ENCODE measurements around the gene RUVBL2.
A peak's percentile ranks its signal among the peaks of the same experiment; 100 is the strongest.

RUVBL2 gene

DNA sequence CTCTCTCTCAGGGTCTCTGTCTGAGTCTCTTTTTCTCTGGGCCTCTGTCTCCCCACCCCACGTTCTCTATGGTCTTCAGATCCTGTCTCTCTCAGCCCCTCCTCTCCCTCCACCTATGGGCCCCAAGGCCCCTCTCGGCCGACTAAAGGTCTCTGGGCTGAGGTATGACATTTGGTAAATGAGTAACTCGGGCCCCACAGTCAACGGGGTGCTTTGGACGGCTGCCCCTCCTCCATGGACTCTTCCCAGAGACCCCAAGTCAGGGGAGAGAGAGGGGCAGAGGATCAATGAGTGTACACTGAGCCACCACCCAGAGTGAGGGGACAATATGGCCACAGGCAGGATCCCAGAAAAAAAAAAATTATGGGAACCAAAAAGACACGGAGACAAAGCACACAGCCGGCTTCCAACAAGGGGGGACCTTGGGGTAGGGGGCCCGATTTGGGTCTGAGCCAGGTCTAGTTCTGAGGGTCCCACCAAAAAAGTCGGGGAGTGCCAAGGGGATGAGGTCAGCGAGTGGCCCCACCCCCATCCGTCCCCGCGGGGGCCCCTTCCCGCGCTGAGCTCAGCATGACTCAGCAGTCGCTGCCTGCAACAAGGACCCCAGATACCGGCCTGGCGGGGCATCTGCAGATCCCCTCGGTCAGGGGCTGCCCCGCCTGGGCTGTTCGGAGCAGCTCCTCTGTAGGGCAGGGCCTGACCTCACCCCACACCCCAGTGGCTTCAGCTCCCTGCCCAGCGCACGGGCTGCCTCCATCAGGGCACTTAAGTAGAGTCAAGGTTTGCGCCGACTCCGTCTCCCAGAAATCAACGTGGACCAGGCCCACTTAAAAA is 30.1 kb upstream of the RUVBL2 start:
- peak in 53 of 56 donors; percentile 16 to 94 (median 59) for DNase-seq

DNA sequence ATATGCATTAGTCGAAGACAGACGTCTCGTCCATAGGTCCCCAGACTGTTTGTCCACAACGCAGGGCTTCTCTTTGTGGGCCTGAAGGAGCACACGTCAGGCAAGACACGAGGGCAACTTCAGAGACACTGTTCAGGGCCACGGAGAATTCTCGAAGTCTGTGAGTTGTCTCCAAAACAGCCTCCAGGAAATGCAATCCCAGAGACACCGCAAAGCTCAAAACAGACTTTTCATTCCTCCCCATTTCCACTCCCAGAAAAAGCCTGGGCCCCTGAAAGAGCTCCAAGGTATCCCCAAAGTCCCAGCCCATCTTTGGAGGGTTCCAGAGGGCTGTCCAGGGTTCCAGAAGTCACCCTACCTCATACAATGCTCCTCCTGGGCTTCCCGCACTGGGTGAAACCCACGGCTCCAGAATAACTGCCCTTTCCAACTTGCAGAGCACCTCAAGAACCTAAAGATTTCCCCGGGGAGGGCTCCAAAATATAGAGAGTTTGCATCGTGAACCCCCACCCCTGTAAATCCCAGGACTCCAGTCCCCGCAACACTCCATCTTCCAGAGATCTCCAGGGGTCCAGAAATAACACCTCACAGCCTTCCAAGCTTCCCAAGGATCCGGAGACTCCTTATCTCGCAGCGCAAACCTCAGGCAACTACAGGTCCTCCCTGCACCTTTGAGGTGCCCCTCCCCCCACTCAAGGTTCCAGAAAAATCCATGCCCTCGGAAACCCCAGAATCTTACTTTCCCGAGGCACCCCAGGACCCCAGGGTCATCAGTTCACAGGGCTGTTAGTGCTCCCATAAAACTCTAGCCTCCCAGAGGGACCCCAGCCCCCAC is 29.3 kb upstream of the RUVBL2 start:
- peak in 20 of 56 donors; percentile 25 to 87 (median 46) for DNase-seq

DNA sequence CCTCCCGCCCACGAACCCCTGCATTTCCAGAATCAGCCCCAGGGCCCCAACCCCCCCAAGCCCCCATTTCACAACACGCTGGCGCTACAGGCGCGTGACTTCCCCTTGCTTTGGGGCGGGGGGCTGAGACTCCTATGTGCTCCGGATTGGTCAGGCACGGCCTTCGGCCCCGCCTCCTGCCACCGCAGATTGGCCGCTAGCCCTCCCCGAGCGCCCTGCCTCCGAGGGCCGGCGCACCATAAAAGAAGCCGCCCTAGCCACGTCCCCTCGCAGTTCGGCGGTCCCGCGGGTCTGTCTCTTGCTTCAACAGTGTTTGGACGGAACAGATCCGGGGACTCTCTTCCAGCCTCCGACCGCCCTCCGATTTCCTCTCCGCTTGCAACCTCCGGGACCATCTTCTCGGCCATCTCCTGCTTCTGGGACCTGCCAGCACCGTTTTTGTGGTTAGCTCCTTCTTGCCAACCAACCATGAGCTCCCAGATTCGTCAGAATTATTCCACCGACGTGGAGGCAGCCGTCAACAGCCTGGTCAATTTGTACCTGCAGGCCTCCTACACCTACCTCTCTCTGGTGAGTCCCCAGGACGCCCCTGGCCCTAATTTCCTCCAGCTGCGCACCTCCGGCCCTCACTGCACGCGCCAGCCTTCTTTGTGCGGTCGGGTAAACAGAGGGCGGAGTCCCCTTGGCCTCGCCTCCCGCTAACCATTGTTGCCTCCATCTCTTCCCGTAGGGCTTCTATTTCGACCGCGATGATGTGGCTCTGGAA is 28.5 kb upstream of the RUVBL2 start, which contains the start of gene FTL:
Gene FTL (plus strand): TSS at position 270 of the 766 bp plus-strand sequence. CDS start 199 bp downstream, at position 469.
- DNase-seq: peak; percentile 77 to 99 (median 96)

DNA sequence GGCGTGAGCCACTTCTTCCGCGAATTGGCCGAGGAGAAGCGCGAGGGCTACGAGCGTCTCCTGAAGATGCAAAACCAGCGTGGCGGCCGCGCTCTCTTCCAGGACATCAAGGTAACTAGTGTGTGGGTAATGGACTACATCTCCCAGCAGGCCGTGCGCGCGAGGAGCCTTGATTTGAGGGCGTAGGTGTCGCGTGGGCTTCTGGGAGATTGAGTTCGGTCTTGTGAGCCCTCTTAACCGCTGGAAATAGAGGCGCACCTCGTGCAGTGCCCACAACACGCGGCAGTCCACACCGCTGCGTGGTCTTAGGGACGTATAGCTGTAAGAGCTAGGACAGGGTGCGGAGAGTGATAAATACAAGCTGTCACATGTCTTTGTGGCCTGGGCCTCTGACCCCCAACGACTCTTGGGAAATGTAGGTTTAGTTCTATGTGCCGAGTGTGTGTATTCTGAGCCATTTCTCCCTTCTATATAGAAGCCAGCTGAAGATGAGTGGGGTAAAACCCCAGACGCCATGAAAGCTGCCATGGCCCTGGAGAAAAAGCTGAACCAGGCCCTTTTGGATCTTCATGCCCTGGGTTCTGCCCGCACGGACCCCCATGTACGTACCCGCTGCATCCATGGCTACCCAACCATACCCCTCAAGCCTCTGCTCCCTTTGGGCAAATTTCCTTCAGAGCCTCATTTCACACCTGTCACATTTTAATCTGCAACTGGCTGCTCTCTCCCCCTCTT is 27.7 kb upstream of the RUVBL2 start:
- DNase-seq: peak in 55 of 56 donors; percentile 51 to 94 (median 82)

DNA sequence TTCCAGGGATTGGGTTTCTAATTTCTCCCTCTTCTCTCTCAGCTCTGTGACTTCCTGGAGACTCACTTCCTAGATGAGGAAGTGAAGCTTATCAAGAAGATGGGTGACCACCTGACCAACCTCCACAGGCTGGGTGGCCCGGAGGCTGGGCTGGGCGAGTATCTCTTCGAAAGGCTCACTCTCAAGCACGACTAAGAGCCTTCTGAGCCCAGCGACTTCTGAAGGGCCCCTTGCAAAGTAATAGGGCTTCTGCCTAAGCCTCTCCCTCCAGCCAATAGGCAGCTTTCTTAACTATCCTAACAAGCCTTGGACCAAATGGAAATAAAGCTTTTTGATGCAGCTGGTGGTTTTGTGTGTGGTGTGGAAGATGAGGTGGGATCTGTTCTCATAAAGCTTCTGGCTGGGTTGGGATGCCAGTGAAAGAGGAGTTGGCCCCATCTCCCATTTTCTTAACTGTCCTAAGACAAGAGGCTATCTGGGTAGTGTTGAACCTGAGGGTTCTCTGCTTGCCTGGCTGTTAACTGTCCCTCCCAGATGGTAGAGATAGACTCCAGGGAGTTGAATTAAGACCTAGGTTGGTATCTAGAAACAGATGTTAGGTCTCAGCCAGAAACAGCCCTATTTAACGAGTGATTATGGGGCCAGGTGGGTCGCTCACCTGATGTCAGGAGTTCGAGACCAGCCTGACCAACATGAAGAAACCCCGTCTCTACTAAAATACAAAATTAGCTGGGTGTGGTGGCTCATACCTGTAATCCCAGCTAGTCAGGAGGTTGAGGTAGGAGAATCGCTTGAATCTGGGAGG is 26.9 kb upstream of the RUVBL2 start:
- peak in 8 of 56 donors; percentile 13 to 49 (median 18) for DNase-seq

DNA sequence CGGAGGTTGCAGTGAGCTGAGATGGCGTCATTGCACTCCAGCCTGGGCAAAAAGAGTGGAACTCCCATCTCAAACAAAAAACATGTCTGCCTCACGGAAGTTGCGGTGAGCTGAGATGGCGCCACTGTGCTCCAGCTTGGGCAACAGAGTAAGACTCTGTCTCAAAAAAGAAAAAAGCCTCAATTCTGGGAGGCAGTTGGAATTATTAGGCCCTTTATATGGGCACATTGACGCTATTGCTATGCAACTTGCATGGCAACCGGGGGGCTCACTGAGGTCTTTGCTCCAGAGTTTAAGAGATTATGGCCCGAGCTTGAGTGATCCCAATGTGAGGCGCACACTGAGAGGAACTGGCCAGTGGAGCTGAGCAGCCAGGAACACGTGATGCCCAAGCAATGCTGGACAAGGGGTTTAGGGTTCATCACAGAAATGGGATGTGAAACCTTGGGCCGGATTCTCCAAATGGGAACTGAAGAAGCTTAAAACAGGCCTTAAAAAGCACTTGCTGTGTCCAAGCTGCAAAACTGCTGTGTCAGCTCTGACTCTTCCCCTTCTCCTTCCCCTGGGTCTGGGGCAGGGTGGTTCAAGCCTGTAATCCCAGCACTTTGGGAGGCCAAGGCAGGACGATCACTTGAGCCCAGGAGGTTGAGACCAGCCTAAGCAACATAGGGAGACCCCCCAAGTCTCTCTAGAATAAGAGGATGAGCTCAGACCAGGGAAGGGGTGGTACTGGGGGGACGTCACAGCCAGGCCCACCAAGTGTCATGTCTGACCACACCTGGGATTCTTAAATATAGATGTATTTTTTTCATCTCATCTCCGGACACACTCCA is 26.1 kb upstream of the RUVBL2 start:
- peak in 31 of 56 donors; percentile 5 to 63 (median 39) for DNase-seq

DNA sequence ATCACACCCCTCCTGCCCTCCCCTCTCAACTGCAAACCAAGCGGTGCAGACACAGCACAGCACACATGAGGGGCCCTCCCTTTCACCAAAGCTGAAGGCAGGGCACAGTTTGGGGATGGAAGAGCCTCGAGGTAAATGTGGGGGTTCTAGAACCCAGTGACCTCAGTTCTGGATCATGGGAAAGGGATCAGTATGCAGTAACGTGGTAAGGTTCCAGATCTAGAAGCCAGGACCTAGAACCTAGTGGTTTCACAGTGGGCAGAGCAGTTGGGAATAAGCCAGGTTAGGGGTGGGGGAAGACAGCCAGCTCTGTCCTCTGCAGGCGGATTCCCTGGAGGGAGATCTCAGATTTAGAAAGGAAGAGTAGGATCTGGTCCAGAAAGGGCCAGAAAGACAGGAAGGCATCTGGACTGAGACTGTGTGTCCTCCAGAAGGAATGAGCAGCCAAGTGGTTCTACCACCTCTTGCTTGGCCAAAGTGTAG is 25.5 kb upstream of the RUVBL2 start:
- no peak for DNase-seq

DNA sequence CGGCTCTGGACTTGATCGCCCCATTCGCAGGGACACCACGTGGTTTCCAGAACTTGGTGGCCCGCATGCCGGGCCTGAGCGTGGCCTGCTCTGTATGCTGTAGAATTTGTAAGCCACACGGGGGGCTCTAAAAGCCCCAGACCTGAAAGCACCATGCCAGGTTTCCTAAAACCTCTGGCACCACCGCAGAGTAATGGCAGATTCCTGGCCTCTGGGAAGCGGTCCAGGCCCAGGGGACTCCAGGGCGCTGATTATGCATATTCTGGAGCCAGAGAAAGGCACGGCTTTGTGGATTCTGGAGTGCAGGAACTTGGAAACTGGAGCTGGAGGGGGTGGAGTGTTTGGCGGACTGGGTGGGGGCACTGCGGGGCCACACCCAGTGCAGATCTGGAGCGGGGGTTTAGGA is 24.9 kb upstream of the RUVBL2 start:
- no peak for DNase-seq

DNA sequence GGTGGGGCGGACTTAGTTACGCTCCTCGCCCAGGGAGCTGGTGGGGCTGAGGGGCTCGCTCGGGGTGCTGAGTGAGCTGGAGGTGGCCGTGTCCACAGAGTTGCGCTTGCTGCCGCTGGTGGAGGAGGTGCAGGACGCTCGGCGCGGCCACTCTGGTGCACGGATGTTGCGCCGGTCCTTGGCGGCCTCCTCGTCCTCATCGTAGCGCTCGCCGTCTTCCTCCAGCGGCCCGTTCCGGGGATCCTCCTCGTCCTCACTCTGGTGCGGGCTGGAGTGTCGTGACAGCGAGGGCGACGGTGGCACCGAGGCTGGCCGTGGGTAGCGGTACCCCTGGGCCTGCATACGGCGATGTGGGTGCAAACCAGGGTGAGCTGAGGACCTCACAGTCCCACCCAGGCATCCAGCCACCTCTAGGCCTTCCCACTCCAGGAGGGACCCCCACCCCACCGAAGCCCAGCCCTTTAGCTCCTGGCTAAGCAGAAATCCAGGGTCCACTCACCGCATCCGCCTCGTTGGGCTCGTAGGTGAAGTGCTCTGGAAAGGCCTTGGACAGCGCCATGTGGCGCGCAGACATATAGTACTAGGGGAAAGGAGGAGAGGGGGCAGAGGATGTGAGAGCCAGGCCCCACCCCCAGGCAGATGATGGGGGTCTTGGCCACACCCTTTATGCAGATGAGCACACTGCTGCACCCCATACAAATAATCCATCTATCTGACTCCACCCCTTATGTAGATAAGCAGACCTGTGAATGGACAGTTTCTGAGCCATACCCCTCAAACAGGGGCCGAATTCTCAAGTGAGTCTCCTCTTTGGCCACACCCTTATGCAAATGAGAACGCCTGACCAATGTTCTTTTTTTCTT is 24.2 kb upstream of the RUVBL2 start:
- DNase-seq: no peak

DNA sequence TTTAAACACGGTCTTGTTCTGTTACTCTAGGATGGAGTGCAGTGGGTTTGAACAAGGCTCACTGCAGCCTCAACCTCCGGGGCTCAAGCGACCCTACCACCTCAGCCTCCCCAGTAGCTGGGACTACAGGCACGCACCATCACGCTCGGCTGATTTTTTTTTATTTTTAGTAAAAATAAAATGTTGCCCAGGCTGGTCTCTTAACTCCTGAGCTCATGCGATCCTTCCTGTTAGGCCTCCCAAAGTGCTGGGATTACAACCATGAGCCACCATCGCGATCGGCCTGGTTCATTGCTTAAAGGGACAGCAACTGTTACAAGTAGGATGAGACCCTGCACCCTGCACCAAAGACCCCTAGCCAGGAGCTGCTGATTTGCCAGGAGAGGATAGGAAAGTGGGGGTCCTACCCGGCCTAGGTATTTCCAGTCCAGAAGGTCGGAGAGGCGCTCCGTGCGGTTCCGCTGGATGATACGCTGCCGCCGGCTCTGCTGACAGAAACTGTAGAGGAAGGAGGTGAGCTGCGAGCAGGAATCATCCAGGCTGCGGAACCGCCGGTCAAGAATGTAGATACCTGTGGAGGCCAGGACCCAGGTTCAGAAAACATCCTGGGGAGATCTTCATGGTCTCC is 23.4 kb upstream of the RUVBL2 start:
- DNase-seq: no peak

DNA sequence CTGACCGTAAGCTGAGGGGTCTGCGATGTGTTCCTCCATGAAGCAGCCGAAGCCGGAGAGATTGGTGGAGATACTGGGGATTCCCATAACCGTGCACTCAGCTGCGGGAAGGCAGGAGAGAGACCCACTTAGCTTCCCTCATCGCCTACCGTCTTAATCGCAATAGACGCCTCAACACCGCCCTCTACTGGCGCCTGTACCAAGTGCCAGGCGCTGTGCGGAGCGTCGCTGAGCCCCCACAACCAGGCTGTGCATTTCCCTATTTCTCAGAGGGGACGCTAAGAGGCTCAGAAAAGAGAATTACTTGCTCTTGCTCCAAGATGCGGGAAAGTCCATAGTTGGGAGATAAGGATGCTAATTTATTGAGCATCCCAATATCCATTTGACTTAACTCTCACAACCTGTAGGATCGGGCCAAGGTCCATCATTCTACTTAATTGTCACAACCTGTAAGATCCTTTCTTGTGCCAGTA is 22.7 kb upstream of the RUVBL2 start:
- DNase-seq: peak in 48 of 56 donors; percentile 14 to 85 (median 50)

DNA sequence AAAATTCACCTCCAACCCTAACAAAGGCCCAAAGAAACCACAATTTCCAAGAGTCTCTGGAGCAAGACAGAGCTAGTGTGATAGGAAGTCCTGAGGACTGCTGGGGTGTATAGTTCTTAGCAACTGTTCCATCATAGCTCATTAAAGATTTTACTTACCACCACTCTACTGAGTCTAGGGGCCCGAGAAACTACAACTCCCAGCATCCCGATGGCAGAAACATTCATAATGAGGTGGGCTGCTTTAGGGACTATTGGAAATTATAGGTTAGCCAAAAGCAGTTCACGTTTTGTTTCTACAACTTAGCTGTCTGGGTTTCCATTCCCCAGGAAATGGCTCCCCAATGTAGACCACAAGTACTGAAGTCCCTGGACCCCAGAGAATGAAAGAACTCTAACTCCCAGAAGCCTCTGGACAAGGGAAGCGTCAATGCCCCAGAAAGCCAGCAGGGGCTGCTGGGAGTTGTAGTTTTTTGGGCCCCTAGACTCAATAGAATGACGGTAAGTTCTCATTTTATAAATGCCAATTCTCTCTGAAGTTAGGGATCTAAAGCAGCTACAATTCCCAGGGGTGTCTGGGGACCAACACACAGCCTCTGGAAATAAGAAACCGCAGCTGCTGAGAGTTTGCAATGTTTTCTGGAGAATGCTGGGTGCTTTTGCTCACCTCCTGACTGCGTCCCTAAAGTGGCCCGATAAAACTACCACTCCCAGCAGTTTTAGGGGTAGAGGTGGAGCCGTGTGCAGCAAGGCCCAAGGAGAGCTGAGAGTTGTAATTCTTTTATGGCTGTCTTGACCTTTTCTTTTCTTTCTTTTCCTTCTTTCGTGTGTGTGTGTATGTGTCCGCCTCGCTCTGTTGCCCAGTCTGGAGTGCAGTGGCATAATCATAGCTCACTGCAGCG is 17.5 kb upstream of the RUVBL2 start:
- DNase-seq: peak in 4 of 56 donors; percentile 3 to 15 (median 6)

DNA sequence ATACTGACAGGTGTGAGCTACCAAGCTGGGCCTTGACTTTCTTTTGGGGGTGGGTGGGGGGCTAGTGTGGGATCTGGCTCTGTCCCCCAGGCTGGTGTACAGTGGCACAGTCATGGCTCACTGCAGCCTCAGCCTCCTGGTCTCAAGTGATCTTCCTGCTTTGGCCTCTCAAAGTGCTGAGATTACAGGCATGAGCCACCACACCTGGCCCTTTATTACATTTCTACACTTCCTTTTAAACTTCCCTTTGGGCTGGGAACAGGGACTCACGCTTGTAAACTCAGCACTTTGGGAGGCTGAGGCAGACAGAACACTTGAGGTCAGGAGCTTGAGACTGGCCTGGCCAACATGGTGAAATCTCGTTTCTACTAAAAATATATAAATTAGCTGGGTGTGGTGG is 16.6 kb upstream of the RUVBL2 start:
- DNase-seq: no peak

DNA sequence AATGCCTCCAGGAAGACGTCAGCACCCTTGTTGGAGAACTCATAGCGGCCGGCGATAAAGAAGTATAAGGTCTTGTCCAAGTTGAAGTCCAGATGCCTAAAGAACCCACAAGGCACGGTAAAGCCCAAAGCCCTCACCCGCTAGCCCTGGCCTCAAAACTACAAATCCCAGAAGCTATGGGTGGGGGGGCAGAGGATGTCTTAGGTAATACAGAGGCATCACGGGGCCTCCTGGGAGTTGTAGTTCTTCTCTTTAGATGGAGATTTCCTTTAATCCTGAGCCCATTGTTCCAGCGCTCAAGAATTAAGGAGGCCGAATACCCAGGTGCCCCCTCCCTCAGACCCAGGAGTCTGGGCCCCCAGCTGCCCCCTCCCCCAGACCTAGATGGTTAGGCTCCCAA is 11.4 kb upstream of the RUVBL2 start:
- DNase-seq: no peak

DNA sequence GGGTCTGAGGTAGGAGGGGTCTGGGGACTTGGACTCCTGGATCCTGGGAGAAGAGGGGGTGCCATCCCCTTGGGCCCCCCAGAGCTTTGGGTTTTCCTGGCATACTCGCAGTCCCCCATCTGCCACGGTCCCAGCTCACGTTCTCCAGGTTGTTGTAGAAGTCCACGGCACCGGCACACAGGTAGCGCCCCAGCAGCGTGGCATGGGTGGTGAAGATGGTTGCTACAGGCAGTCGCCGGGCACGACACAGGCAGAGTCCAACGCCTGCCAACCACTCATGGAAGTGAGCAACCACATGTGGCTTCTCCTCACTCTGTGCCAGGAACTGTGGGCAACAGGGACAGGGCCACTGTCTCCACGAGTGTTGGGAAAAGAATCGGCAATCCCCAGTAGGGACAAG is 8.0 kb upstream of the RUVBL2 start:
- DNase-seq: no peak

DNA sequence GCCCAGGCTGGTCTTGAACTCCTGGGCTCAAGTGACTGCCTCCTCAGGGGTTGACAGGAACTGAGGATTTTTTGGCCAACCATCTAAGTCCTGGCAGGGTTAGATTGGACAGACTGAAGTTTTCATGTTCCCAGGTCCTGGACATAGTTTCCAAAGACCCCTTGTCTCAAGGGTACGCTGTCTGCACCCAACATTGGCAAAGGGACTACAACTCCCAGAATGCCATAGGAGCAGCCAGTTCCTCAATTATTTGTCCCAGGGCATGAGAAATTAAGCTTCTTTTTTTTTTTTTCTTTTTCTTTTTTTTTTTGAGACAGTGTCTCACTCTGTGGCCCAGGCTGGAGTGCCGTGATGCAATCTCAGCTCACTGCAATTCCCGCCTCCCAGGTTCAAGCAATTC is 7.5 kb upstream of the RUVBL2 start:
- DNase-seq: no peak

Data from nucleus accumbens (tissue), 56 donors.